Heart left ventricle (tissue), 16 donors: Measurements from ENCODE around the gene FBXO34. TPM values are rescaled to one million over a fixed set of nuclear protein-coding genes. Genes with fewer than 3 reads are reported as not detected.

Experiments used
- ATAC-seq, 4 donors: fragments of 200-7000 bp; cut with Tn5 transposase; one replicate each; pipeline ENCODE4 v1.9.1; 2020 to 2022; ENCODE audit warnings: moderate library complexity in 4 of 4, mild to moderate bottlenecking in 3 of 4, moderate number of reproducible peaks in 1 of 4
- DNase-seq, 5 donors: peaks; one replicate each; pipeline ENCODE4 v3.0.0-alpha.2; 2020
- H3K27ac ChIP-seq, 12 donors: fragments of 200-600 bp; sonication (generic) in 4 of 12; one replicate each; pipeline versions ENCODE4 v1.5.0 to v1.8.0; 2016 to 2022; ENCODE audit warnings: mild to moderate bottlenecking in 2 of 12
- H3K27me3 ChIP-seq, 9 donors: fragments of 200-600 bp; sonication (generic) in 2 of 9; one replicate each; pipeline versions ENCODE4 v1.5.1 to v1.8.0; 2016 to 2022; ENCODE audit warnings: mild to moderate bottlenecking in 3 of 9
- H3K36me3 ChIP-seq, 9 donors: fragments of 200-600 bp; sonication (generic) in 2 of 9; one replicate each; pipeline versions ENCODE4 v1.5.0 to v1.8.0; 2018 to 2022; ENCODE audit warnings: mild to moderate bottlenecking in 2 of 9
- H3K4me1 ChIP-seq, 12 donors: fragments of 200-600 bp; sonication (generic) in 4 of 12; one replicate each; pipeline versions ENCODE4 v1.5.0 to v1.8.0; 2016 to 2022; ENCODE audit warnings: mild to moderate bottlenecking in 3 of 12
- H3K4me3 ChIP-seq, 12 donors: fragments of 200-600 bp; sonication (generic) in 4 of 12; one replicate each; pipeline versions ENCODE4 v1.5.0 to v1.8.0; 2017 to 2022; ENCODE audit warnings: mild to moderate bottlenecking in 9 of 12, moderate library complexity in 4 of 12
- H3K9me3 ChIP-seq, 12 donors: fragments of 200-600 bp; sonication (generic) in 4 of 12; one replicate each; pipeline versions ENCODE4 v1.5.0 to v1.8.0; 2016 to 2022; ENCODE audit warnings: mild to moderate bottlenecking in 1 of 12
- CTCF ChIP-seq, 12 donors: fragments of 200-600 bp; sonication (generic) in 4 of 12; IDR thresholded peaks; one replicate each; pipeline versions ENCODE4 v1.5.0 to v1.8.0; 2018 to 2022; ENCODE audit warnings: antibody characterized with exemption in 12 of 12, mild to moderate bottlenecking in 5 of 12
- POLR2A ChIP-seq, 2 donors: fragments of 450-650 bp; IDR thresholded peaks; one replicate each; pipeline ENCODE4 v1.6.1; 2017; ENCODE audit warnings: antibody characterized with exemption in 2 of 2, mild to moderate bottlenecking in 2 of 2, moderate library complexity in 2 of 2
- WGBS, 4 donors: extraction: QIAGEN DNeasy Blood & Tissue Kit in 2 of 4; methylation state at CpG; one replicate each; pipeline versions ENCODE4 v1.1.5 to v1.1.7; 2013 to 2018; 5-methylcytosine and 5-hydroxymethylcytosine counted together
- intact Hi-C, 10 donors: fragments of 100-400 bp; cut with DNase I; formaldehyde crosslinking; loops; one replicate each; pipeline versions ENCODE4 v1.11.1 to v1.14.2; 2022
- polyA plus RNA-seq, 2 donors: library from polyadenylated mRNA; stranded (reverse); fragments of 200-250 nt; gene quantifications; one replicate each; pipeline ENCODE4 v1.2.3, GENCODE V29; 2013
- total RNA-seq, 9 donors: library from RNA; depleted of rRNA in 2 of 9; stranded (reverse); fragments of >200 nt in 2 of 9; fragmentation: NEBNext Ultra II Directional in 3 of 9; extraction: Animal tissue kit (Norgen Biotek cat#: 25700) in 3 of 9; gene quantifications; one replicate each; pipeline versions ENCODE4 v1.1.0 to v1.2.4, GENCODE V29; 2016 to 2023
- donor health status: ischemic (EF 13 %, LVEDD 7.1; RV severe dilation, severe dysfunction).
- donor health status: healthy with polysubstance abuse.
- donor health status: DM: no; HTN: yes; CAD: no.
- donor health status: DM: no; HTN: no; CAD: no.
- donor health status: ischemic (EF 25% LVEDD 6.9; RV normal size, moderate dysfunction).
- donor health status: ischemic (EF 25% LVEDD 5.7; RV mildly dilated, moderate dysfunction).
- donor health status: healthy.
- donor health status: DM: yes; HTN: yes; CAD: no.
- donor health status: ischemic (EF 35%, LVEDD 5.7; RV mildly dilated, moderate dysfunction).
- donor health status: nonischemic (EF 11% LVEDD 7.7; RV severe dilation, severe dysfunction).
- donor health status: DM: yes; HTN: yes; CAD: no.
- donor health status: PGD.
- donor health status: ischemic (EF 29% LVEDD 5.4; RV normal size, mild dysfunction).
- donor health status: nonischemic (EF 23%, LVEDD 6.1; RV moderate dilation, normal function).

FBXO34 gene
- total and polyA plus RNA-seq, 11 donors: 8.0 to 33.4 (median 21.1) TPM

- no peak overlapping the region for H3K4me3 ChIP-seq
- H3K27me3 ChIP-seq: no peaks in the 10 kb centered on the region
- DNase-seq (no peak), ATAC-seq (peak; percentile 26 to 70 (median 48))
- no peaks in the 10 kb centered on the region for H3K36me3 ChIP-seq
- TF ChIP-seq CTCF (IDR thresholded peaks at IDR 0.05) (no peak), POLR2A (IDR thresholded peaks at IDR 0.05) (no peak)
- peaks cover 0 to 48% (median 27%) of the 10 kb centered on the region in 12 donors for H3K4me1 ChIP-seq
- peaks cover 0 to 3% (median 0%) of the 10 kb centered on the region in 12 donors for H3K9me3 ChIP-seq
- H3K27ac ChIP-seq: no peak overlapping the region
- 76 to 86% (median 78%) methylated on average over 3 of the region's 3 CpGs for WGBS, 4 donors
- intact Hi-C loops: no loop called here
Measured at GRCh38 chr14:55328317-55328716, 57.1 kb downstream of the FBXO34 start.

GRCh38 chr14:55329999-55330710 lies 58.9 kb downstream of the FBXO34 start:
- 74 to 79% (median 76%) methylated on average over 6 of the region's 6 CpGs for WGBS, 4 donors
- DNase-seq: no peak
- no peaks in the 10 kb centered on the region for H3K9me3 ChIP-seq
- no peaks in the 10 kb centered on the region for H3K27me3 ChIP-seq
- peaks cover 0 to 64% (median 34%) of the 10 kb centered on the region in 12 donors for H3K4me1 ChIP-seq
- intact Hi-C loops: no loop called here
- no peaks in the 10 kb centered on the region for H3K36me3 ChIP-seq
- no peak for TF ChIP-seq POLR2A (IDR thresholded peaks at IDR 0.05)
- no peak for TF ChIP-seq CTCF (IDR thresholded peaks at IDR 0.05)
- no peak overlapping the region for H3K27ac ChIP-seq
- no peak for ATAC-seq
- H3K4me3 ChIP-seq: no peak overlapping the region

- H3K9me3 ChIP-seq: no peaks in the 10 kb centered on the region
- peaks cover 0 to 73% (median 39%) of the 10 kb centered on the region in 12 donors for H3K4me1 ChIP-seq
- no peak for TF ChIP-seq CTCF (IDR thresholded peaks at IDR 0.05)
- TF ChIP-seq POLR2A (IDR thresholded peaks at IDR 0.05): no peak
- no peaks in the 10 kb centered on the region for H3K36me3 ChIP-seq
- 63 to 72% (median 67%) methylated on average over 7 of the region's 7 CpGs for WGBS, 4 donors
- DNase-seq (no peak), ATAC-seq (no peak)
- intact Hi-C loops: no loop called here
- no peaks in the 10 kb centered on the region for H3K27me3 ChIP-seq
- peak overlapping the region in 6 of 12 donors; percentile 1 to 66 (median 12) for H3K27ac ChIP-seq
- H3K4me3 ChIP-seq: peak overlapping the region in 1 of 12 donors; percentile 32
Measured at GRCh38 chr14:55332654-55333570, 61.7 kb downstream of the FBXO34 start.
